ENCODE measurements around the gene MFSD2A. TPM values are rescaled to one million over a fixed set of nuclear protein-coding genes. Genes with fewer than 3 reads are reported as not detected.
"Not testable (repeated sequence)": the region's sequence is repeated elsewhere in the genome, so short reads cannot be mapped to it uniquely, and the experiment has no call there.

Gene MFSD2A
- total RNA-seq, 1 donor from 2014 or later: 225 TPM

GRCh38 chr1:39981385-39981784 is 26.4 kb downstream of the MFSD2A start:
- Histone ChIP-seq H3K9me3 (no peaks in the 10 kb centered on the region), H3K36me3 (no peaks in the 10 kb centered on the region), H3K27ac (no peak overlapping the region), H3K27me3 (no peaks in the 10 kb centered on the region), H3K4me3 (no peak overlapping the region), H3K4me1 (no peaks in the 10 kb centered on the region)
- DNase-seq: peak; percentile 5
- TF ChIP-seq, protein P1, sequence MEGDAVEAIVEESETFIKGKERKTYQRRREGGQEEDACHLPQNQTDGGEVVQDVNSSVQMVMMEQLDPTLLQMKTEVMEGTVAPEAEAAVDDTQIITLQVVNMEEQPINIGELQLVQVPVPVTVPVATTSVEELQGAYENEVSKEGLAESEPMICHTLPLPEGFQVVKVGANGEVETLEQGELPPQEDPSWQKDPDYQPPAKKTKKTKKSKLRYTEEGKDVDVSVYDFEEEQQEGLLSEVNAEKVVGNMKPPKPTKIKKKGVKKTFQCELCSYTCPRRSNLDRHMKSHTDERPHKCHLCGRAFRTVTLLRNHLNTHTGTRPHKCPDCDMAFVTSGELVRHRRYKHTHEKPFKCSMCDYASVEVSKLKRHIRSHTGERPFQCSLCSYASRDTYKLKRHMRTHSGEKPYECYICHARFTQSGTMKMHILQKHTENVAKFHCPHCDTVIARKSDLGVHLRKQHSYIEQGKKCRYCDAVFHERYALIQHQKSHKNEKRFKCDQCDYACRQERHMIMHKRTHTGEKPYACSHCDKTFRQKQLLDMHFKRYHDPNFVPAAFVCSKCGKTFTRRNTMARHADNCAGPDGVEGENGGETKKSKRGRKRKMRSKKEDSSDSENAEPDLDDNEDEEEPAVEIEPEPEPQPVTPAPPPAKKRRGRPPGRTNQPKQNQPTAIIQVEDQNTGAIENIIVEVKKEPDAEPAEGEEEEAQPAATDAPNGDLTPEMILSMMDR (IDR thresholded peaks at IDR 0.05): no peak
- intact Hi-C loops (cut with DNase I): no loop called here
- no peak for ATAC-seq

GRCh38 chr1:39981945-39982344 is 27.0 kb downstream of the MFSD2A start:
- Histone ChIP-seq H3K27me3 (no peaks in the 10 kb centered on the region), H3K9me3 (no peaks in the 10 kb centered on the region), H3K4me3 (no peak overlapping the region), H3K4me1 (no peaks in the 10 kb centered on the region), H3K36me3 (no peaks in the 10 kb centered on the region), H3K27ac (no peak overlapping the region)
- intact Hi-C loops (cut with DNase I): no loop called here
- DNase-seq: peak; percentile 15
- no peak for ATAC-seq
- TF ChIP-seq, protein P1 (IDR thresholded peaks at IDR 0.05): no peak

- DNase-seq; ATAC-seq; H3K9me3 ChIP-seq; H3K36me3 ChIP-seq; H3K27me3 ChIP-seq; H3K4me3 ChIP-seq; intact Hi-C loops (cut with DNase I); H3K4me1 ChIP-seq; H3K27ac ChIP-seq: not testable (repeated sequence)
These were observed 29.5 kb downstream of the MFSD2A start for GRCh38 chr1:39984480-39984879.

DNA sequence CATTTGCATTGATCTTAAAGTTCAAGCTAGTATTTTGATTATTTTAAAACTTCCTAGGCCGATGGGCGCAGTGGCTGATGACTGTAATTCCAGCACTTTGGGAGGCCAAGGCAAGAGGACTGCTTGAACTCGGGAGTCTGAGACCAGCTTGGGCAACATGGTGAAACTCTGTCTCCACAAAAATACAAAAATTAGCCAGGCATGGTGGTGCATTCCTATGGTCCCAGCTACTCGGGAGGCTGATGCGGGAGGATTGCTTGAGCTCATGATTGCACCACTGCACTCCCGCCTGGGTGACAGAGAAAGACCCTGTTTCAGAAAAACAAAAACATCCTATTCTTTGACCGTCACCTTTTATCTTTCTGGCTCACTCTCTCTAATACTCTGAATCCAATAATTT is 30.0 kb downstream of the MFSD2A start:
- TF ChIP-seq, protein P1 (IDR thresholded peaks at IDR 0.05): no peak
- ATAC-seq: no peak
- no peaks in the 10 kb centered on the region for H3K36me3 ChIP-seq
- intact Hi-C loops (cut with DNase I): no loop called here
- H3K4me3 ChIP-seq: no peak overlapping the region
- H3K27me3 ChIP-seq: no peaks in the 10 kb centered on the region
- DNase-seq: peak; percentile 18
- no peaks in the 10 kb centered on the region for H3K9me3 ChIP-seq
- no peak overlapping the region for H3K27ac ChIP-seq
- H3K4me1 ChIP-seq: no peaks in the 10 kb centered on the region

DNA sequence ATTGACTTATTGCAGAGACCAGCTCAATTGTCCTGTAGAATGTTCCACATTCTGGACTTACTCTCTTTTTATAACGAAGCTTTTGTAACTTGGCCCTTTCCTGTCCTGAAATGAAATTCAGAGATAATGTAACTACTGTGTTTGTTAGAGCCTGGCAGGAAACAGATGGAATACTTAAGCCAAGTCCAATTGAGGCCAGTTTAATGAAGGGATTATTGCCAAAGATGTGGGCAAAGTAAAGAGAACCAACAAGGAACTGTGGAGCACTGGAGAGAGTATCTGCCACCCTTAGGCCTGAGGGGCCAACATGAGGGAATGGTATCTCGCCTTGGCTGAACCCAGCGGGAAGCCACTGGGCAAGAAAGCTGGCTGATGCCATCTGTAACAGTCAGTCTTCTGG is 32.9 kb downstream of the MFSD2A start:
- Histone ChIP-seq H3K36me3 (no peaks in the 10 kb centered on the region), H3K9me3 (no peaks in the 10 kb centered on the region), H3K4me1 (no peaks in the 10 kb centered on the region), H3K27ac (no peak overlapping the region), H3K4me3 (no peak overlapping the region), H3K27me3 (no peaks in the 10 kb centered on the region)
- DNase-seq (peak; percentile 13), ATAC-seq (no peak)
- intact Hi-C loops (cut with DNase I): no loop called here
- TF ChIP-seq, protein P1 (IDR thresholded peaks at IDR 0.05): no peak

DNA sequence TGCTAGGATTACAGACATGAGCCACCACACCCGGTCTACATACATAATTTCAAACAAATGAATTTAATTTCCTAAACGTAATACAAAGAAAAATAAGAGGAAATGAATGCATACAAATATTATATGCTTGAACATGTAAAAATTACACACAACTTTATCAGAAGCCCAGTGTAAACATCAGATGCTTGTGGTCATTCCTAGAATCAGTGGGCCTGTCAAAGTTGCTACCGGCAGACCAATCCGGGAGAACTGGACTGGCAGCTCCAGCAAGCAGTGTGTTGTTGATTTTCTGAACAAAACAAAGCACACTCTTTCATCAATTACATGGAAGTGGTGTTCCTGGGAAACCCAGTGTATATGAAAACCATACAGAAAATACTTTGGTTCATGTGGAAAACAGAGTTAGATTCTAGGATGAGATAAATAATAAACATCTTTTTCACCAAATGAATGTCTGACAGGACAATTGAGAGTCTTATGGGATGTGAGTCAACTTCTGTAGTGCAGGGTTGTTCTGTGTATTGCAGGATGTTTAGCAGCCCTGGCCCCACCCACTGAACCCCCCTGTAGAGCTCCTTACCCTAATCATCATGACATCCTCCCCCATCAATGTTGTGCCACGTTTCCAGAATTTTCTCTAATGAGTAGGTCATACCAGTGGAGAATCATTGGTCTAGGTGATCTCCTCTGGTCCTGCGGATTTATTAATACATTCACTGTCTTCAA is 33.8 kb downstream of the MFSD2A start:
- ATAC-seq (peak; percentile 41), DNase-seq (peak; percentile 39)
- Histone ChIP-seq H3K36me3 (no peaks in the 10 kb centered on the region), H3K27ac (no peak overlapping the region), H3K27me3 (no peaks in the 10 kb centered on the region), H3K4me3 (no peak overlapping the region), H3K9me3 (no peaks in the 10 kb centered on the region), H3K4me1 (no peaks in the 10 kb centered on the region)
- intact Hi-C loops (cut with DNase I): no loop called here
- TF ChIP-seq, protein P1 (IDR thresholded peaks at IDR 0.05): no peak
